K562 (cell line): ENCODE data around the gene TENT4A. TPM values are rescaled to one million over a fixed set of nuclear protein-coding genes. Genes with fewer than 3 reads are reported as not detected.

Source experiments
- ATAC-seq: fragments of 200-7000 bp; cut with Tn5 transposase; 3 replicates; pipeline ENCODE4 v1.9.1; 2020; ENCODE audit warnings: moderate library complexity
- BruUV-seq: library from RNA; stranded (reverse); fragments of 400-500 nt; replicated peaks from 2 replicates; lab custom pipeline; 2021; lab: Mats Ljungman, UMichigan
- CTCF ChIA-PET: fragments of 300-600 bp; formaldehyde crosslinking; extraction: SDS; loops from one replicate; lab custom pipeline; 2021; ENCODE audit warnings: low intra/inter-chr PET ratio; lab: Yijun Ruan, JAX
- POLR2A ChIA-PET: fragments of 300-600, 350-650 bp; sonication (Branson Sonifier 250); formaldehyde crosslinking; extraction: SDS; loops from one replicate; lab custom pipeline; 2021; ENCODE audit warnings: antibody characterized with exemption, inconsistent platforms; lab: Yijun Ruan, JAX
- DNase-seq, 4 experiments: peaks; one replicate each; pipeline versions ENCODE4 v3.0.0 to v3.0.0-alpha.2; 2011 to 2018; ENCODE audit warnings: low spot score in 3 of 4, mixed read lengths in 3 of 4; ENCODE audit errors: extremely low read depth in 1 of 4
- FAIRE-seq: peaks from 2 replicates; lab custom pipeline; 2011; peaks lifted over from hg19 to GRCh38; lab: Jason Lieb, UNC
- H2AFZ ChIP-seq: 2 replicates; pipeline ENCODE4 v1.6.0; 2011; ENCODE audit warnings: low read depth, low read length, control low read depth, inconsistent platforms
- H3K27ac ChIP-seq: fragments of 200-600 bp; 3 replicates; pipeline ENCODE4 v1.8.0; 2011; ENCODE audit warnings: low read depth, mild to moderate bottlenecking, control low read depth, inconsistent platforms, low read length, moderate library complexity, mixed read lengths; ENCODE audit errors: extremely low read depth
- H3K27me3 ChIP-seq, 2 experiments: fragments of 300-600 bp in 1 of 2; 2 replicates in 1 of 2; 3 replicates in 1 of 2; pipeline versions ENCODE4 v1.6.0 to v1.8.0; 2011; ENCODE audit warnings: inconsistent platforms in 2 of 2, low read length in 2 of 2, mild to moderate bottlenecking in 1 of 2, mixed read lengths in 1 of 2, moderate library complexity in 1 of 2; ENCODE audit not compliant: control insufficient read depth in 2 of 2, insufficient read depth in 2 of 2
- H3K36me3 ChIP-seq: fragments of 300-600 bp; 3 replicates; pipeline ENCODE4 v1.8.0; 2011; ENCODE audit warnings: mild to moderate bottlenecking, low read length, inconsistent platforms; ENCODE audit not compliant: control insufficient read depth, insufficient read depth
- H3K4me1 ChIP-seq, 2 experiments: fragments of 200-600 bp in 1 of 2; replicated peaks in 1 of 2; 2 replicates in 1 of 2; 3 replicates in 1 of 2; pipeline versions ENCODE4 v1.5.1 to v1.8.0; 2011; ENCODE audit warnings: inconsistent platforms in 2 of 2, low read length in 2 of 2, mild to moderate bottlenecking in 1 of 2, mixed read lengths in 1 of 2, moderate library complexity in 1 of 2; ENCODE audit not compliant: control insufficient read depth in 2 of 2, insufficient read depth in 2 of 2
- H3K4me2 ChIP-seq: 2 replicates; pipeline ENCODE4 v1.6.1; 2011; ENCODE audit warnings: low read length, control low read depth, inconsistent platforms, mixed read lengths; ENCODE audit not compliant: insufficient read depth
- H3K4me3 ChIP-seq: fragments of 200-600 bp; sonication (generic), shearing (Covaris generic); 2 replicates; pipeline ENCODE4 v1.5.1; 2016; ENCODE audit warnings: control low read depth, inconsistent platforms
- H3K79me2 ChIP-seq: fragments of 200-600 bp; 3 replicates; pipeline ENCODE4 v1.8.0; 2011; ENCODE audit warnings: low read length, inconsistent platforms; ENCODE audit not compliant: control insufficient read depth, insufficient read depth
- H3K9ac ChIP-seq, 2 experiments: 2 replicates each; pipeline versions ENCODE4 v1.6.0 to v1.6.1; 2011; ENCODE audit warnings: low read depth in 2 of 2, low read length in 2 of 2, control low read depth in 1 of 2, inconsistent platforms in 1 of 2, mild to moderate bottlenecking in 1 of 2, mixed read lengths in 1 of 2; ENCODE audit not compliant: insufficient read depth in 1 of 2
- H3K9me1 ChIP-seq: one replicate; pipeline ENCODE4 v1.6.0; 2011; ENCODE audit warnings: inconsistent platforms, mild to moderate bottlenecking, low read length, moderate library complexity; ENCODE audit not compliant: control insufficient read depth, insufficient read depth
- H3K9me3 ChIP-seq: replicated peaks from 2 replicates; pipeline ENCODE4 v1.5.1; 2011; ENCODE audit warnings: low read depth, low read length, inconsistent platforms; ENCODE audit not compliant: control insufficient read depth, insufficient read depth
- H4K20me1 ChIP-seq: replicated peaks from 2 replicates; pipeline ENCODE4 v1.6.1; 2011; ENCODE audit warnings: low read length, inconsistent platforms, mixed read lengths; ENCODE audit not compliant: control insufficient read depth, insufficient read depth
- DNMT1 ChIP-seq: fragments of 450-650 bp; IDR thresholded peaks from 2 replicates; pipeline ENCODE4 v1.6.1; 2016; ENCODE audit warnings: antibody characterized with exemption, mild to moderate bottlenecking
- HLTF ChIP-seq: fragments of 450-650 bp; IDR thresholded peaks from 2 replicates; pipeline ENCODE4 v1.6.1; 2016
- TGIF2 ChIP-seq: sonication (generic); formaldehyde crosslinking; IDR thresholded peaks from 2 replicates; pipeline ENCODE4 v1.8.1; 2022; ENCODE audit warnings: mild to moderate bottlenecking, missing genetic modification reagents, moderate library complexity
- WGBS: fragments of 100-300 bp; shearing (Covaris generic); methylation state at CpG from one replicate; pipeline ENCODE4 v1.1.6; 2016; ENCODE audit warnings: low coverage, mixed read lengths; ENCODE audit not compliant: insufficient coverage; ENCODE audit errors: missing lambda C conversion rate; 5-methylcytosine and 5-hydroxymethylcytosine counted together
- in situ Hi-C: fragments of 300-500 bp; cut with MboI; formaldehyde crosslinking; loops from 4 replicates; pipeline ENCODE4 v1.15.0; 2018; ENCODE audit warnings: inconsistent platforms, mixed read lengths
- intact Hi-C: fragments of 100-400 bp; cut with micrococcal nuclease; formaldehyde crosslinking; loops from 2 replicates; pipeline ENCODE4 v1.14.2; 2022
- polyA plus RNA-seq, 8 experiments: library from polyadenylated mRNA; depleted of rRNA in 4 of 8; stranded (reverse) in 5 of 8; unstranded in 3 of 8; fragments of >200 nt; fragmentation: Nextera tagmentation in 2 of 8; fragmentation: Illumina TruSeq in 1 of 8; extraction: Ambion mirVana in 2 of 8; extraction: Trizol in 1 of 8; gene quantifications; 2 replicates each; pipeline versions ENCODE4 v1.2.1 to v1.2.3, GENCODE V29; 2011 to 2014; ENCODE audit warnings: inconsistent platforms in 1 of 8, missing spikeins in 1 of 8
- total RNA-seq, 7 experiments: library from RNA; depleted of rRNA in 6 of 7; stranded (reverse); fragments of >200 nt in 6 of 7; fragmentation: Illumina TruSeq in 2 of 7; extraction: Trizol in 2 of 7; gene quantifications; 2 replicates each; pipeline versions ENCODE4 v1.2.1 to v1.2.3, GENCODE V29; 2011 to 2021; ENCODE audit warnings: low replicate concordance in 1 of 7
- TF ChIP-seq, protein P1 (sequence below): fragments of 250-450 bp; sonication (Bioruptor Pico); IDR thresholded peaks from 2 replicates; pipeline ENCODE4 v1.5.0; 2021
- TF ChIP-seq, protein P2 (sequence below), 2 experiments: IDR thresholded peaks in 1 of 2; conservative IDR thresholded peaks in 1 of 2; 2 replicates each; pipeline ENCODE4 v1.6.1; 2016; ENCODE audit warnings: low read depth in 2 of 2, mild to moderate bottlenecking in 1 of 2, missing compliant biosample characterization in 1 of 2, missing genetic modification characterization in 1 of 2, moderate library complexity in 1 of 2

Gene TENT4A
- total and polyA plus RNA-seq, 9 of the 15 experiments (the other 6 are each of a cell fraction or from before 2014, with no cell fraction given) = 1.3 to 27.3 (median 13.0) TPM

DNA sequence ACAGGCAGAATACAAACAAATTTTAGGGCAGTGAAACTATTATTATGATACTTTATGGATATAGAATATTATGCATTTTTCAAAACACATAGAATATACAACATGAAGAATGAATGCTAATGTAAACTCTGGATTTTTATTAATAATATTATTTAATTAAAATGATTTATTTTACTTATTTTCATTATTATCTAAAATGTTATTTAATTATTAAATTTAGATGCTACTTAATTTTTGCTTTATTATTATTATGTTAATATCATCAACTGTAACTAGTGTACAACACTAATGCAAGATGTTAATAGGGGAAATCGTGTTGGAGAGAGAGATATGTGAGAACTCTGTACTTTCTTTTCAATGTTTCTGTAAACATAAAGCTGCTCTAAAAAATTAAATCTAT is 39.3 kb upstream of the TENT4A start (continued):
- no peak for TF ChIP-seq HLTF
- TF ChIP-seq, protein P1, sequence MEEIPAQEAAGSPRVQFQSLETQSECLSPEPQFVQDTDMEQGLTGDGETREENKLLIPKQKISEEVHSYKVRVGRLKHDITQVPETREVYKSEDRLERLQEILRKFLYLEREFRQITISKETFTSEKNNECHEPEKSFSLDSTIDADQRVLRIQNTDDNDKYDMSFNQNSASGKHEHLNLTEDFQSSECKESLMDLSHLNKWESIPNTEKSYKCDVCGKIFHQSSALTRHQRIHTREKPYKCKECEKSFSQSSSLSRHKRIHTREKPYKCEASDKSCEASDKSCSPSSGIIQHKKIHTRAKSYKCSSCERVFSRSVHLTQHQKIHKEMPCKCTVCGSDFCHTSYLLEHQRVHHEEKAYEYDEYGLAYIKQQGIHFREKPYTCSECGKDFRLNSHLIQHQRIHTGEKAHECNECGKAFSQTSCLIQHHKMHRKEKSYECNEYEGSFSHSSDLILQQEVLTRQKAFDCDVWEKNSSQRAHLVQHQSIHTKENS (CRISPR knock-in tag) = no peak
- no peak for TF ChIP-seq DNMT1
- TF ChIP-seq, all 486 proteins: peak for 0

DNA sequence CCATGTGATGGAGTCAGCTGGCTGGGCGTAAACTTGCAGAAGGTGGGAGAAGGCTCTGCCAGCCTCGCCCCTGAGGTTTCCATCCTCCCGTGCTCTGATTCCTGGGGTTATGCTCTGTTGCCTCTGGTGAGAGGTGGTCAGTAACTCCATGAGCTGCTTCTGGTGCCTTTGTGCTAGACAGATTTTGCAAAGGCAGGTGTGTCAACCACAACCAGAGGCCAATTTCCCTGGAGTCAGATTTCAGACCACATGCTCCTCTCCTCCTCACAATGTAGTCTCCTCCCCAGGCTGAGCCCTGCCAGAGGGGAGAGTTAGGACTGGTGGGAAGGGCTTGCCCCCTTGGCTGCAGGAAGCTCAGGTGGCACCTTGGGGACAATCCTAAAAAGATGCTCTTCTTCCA is 38.8 kb upstream of the TENT4A start:
- ChIA-PET POLR2A (no interaction called here), CTCF (no interaction called here)
- H3K4me3 ChIP-seq = no peak overlapping the region
- no peak overlapping the region for H3K9ac ChIP-seq
- H3K79me2 ChIP-seq = no peaks in the 10 kb centered on the region
- H2AFZ ChIP-seq = no peak overlapping the region
- no TSS peak for BruUV-seq
- TF ChIP-seq, protein P2, sequence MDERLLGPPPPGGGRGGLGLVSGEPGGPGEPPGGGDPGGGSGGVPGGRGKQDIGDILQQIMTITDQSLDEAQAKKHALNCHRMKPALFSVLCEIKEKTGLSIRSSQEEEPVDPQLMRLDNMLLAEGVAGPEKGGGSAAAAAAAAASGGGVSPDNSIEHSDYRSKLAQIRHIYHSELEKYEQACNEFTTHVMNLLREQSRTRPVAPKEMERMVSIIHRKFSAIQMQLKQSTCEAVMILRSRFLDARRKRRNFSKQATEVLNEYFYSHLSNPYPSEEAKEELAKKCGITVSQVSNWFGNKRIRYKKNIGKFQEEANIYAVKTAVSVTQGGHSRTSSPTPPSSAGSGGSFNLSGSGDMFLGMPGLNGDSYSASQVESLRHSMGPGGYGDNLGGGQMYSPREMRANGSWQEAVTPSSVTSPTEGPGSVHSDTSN (CRISPR knock-in tag; IDR thresholded peaks at IDR 0.05; ENCODE audit: low read depth) = 0 out of 2 replicates have a peak, but pooled peaks have one; percentile 1
- TF ChIP-seq, protein P2 (tag; conservative IDR thresholded peaks at IDR 0.05; ENCODE audit: low read depth) = no peak
- no peak for TF ChIP-seq TGIF2 (CRISPR knock-in tag)
- intact Hi-C loops (no loop called here), in situ Hi-C loops (no loop called here)
- FAIRE-seq (no peak), ATAC-seq (no peak), DNase-seq (no peak)
- H3K27ac ChIP-seq = no peak overlapping the region
- no peaks in the 10 kb centered on the region for H3K27me3 ChIP-seq
- H3K9me1 ChIP-seq = no peaks in the 10 kb centered on the region
- WGBS = 66% methylated on average over 3 of the region's 3 CpGs
- H3K36me3 ChIP-seq = 0 out of 3 replicates have a peak, but pooled peaks cover 3% of the 10 kb centered on the region
- H3K4me2 ChIP-seq = no peak overlapping the region
- H3K9me3 ChIP-seq = peaks cover 2% of the 10 kb centered on the region; the same call in 1 of the 2 replicates
- H4K20me1 ChIP-seq = no peaks in the 10 kb centered on the region
- H3K4me1 ChIP-seq = no peaks in the 10 kb centered on the region; a peak in 1 of 5 replicates
